AG04449 (cell line): ENCODE results near the gene CALU.

ENCODE experiments used
- CTCF ChIA-PET: fragments of 350-600 bp; formaldehyde crosslinking; extraction: SDS; loops from one replicate; lab custom pipeline; 2021; ENCODE audit warnings: antibody characterized with exemption; lab: Yijun Ruan, JAX
- POLR2A ChIA-PET: fragments of 400-600, 350-600 bp; formaldehyde crosslinking; extraction: SDS; loops from one replicate; lab custom pipeline; 2020; ENCODE audit warnings: antibody characterized with exemption, inconsistent platforms; lab: Yijun Ruan, JAX
- DNase-seq: peaks from one replicate; pipeline ENCODE4 v3.0.0-alpha.2; 2010; ENCODE audit warnings: low read depth, low spot score
- H3K4me3 ChIP-seq: 2 replicates; pipeline ENCODE4 v1.5.1; 2011; ENCODE audit warnings: low read depth, mild to moderate bottlenecking, control low read depth, low read length
- CTCF ChIP-seq: IDR thresholded peaks from one replicate; pipeline ENCODE4 v1.5.1; 2011; ENCODE audit warnings: mild to moderate bottlenecking, moderate library complexity, low read length, control low read depth, inconsistent platforms; ENCODE audit not compliant: insufficient read depth; ENCODE audit errors: missing control alignments

The CALU gene

GRCh38 chr7:128781126-128781525 is 42.0 kb downstream of the CALU start:
- peak; percentile 55 for DNase-seq
- ChIA-PET CTCF (interaction anchor here (0.8 to 1.9 kb wide), 2 partner anchors 54 to 100 kb away, joined by 3 to 4 read pairs; no protein-coding TSS in a partner anchor), POLR2A (interaction anchor here (0.9 kb wide), 1 partner anchor 25 kb away, joined by 3 read pairs; no protein-coding TSS in a partner anchor)

GRCh38 chr7:128781851-128782250 is 42.7 kb downstream of the CALU start:
- no peak for TF ChIP-seq CTCF
- ChIA-PET CTCF (interaction anchor here (1.2 kb wide), 1 partner anchor 101 kb away, joined by 4 read pairs; no protein-coding TSS in a partner anchor), POLR2A (interaction anchor here (0.7 to 2.3 kb wide), 2 partner anchors 42 to 49 kb away, joined by 3 to 11 read pairs; partner anchors contain the start of gene CALU)
- H3K4me3 ChIP-seq: no peak overlapping the region
- DNase-seq: no peak

More at GRCh38 chr7:128781126-128781525, 42.0 kb downstream of the CALU start:
- TF ChIP-seq CTCF: no peak
- no peak overlapping the region for H3K4me3 ChIP-seq

- POLR2A ChIA-PET: interaction anchor here (0.6 to 2.3 kb wide), 2 partner anchors 42 to 48 kb away, joined by 3 to 11 read pairs; no protein-coding TSS in a partner anchor
- peak overlapping the region; percentile 29 for H3K4me3 ChIP-seq
- CTCF ChIA-PET: interaction anchor here (0.7 to 1.2 kb wide), 3 partner anchors 28 to 100 kb away, joined by 3 to 4 read pairs (median 3); partner anchors contain the start of gene ATP6V1F
- TF ChIP-seq CTCF: no peak
- peak; percentile 45 for DNase-seq
Observed at GRCh38 chr7:128783143-128783861, 44.1 kb downstream of the CALU start.

- POLR2A ChIA-PET: no interaction called here
- TF ChIP-seq CTCF: no peak
Observed at GRCh38 chr7:128785738-128786137, 46.6 kb downstream of the CALU start.

GRCh38 chr7:128788446-128789412 is 49.6 kb downstream of the CALU start:
- DNase-seq: no peak
- H3K4me3 ChIP-seq: no peak overlapping the region
- TF ChIP-seq CTCF: no peak
- CTCF ChIA-PET: interaction anchor here (1.3 kb wide), 1 partner anchor 12 kb away, joined by 3 read pairs; no protein-coding TSS in a partner anchor
- POLR2A ChIA-PET: no interaction called here

More at GRCh38 chr7:128785738-128786137, 46.6 kb downstream of the CALU start:
- H3K4me3 ChIP-seq: no peak overlapping the region
- no peak for DNase-seq
- CTCF ChIA-PET: no interaction called here
